ENCODE measurements around the gene PSENEN. TPM values are rescaled to one million over a fixed set of nuclear protein-coding genes. Genes with fewer than 3 reads are reported as not detected.
A peak's percentile ranks its signal among the peaks of the same experiment; 100 is the strongest.

Gene PSENEN
- total RNA-seq, 3 donors from 2014 or later = 56.7 to 92.1 (median 90.2) TPM

GRCh38 chr19:35775046-35775297 lies 29.5 kb downstream of the PSENEN start:
- ATAC-seq = peak; percentile 1
- intact Hi-C loops (cut with DNase I, micrococcal nuclease) = no loop called here
- no peak for TF ChIP-seq CTCF (IDR thresholded peaks at IDR 0.05)

GRCh38 chr19:35775298-35776101 lies 30.0 kb downstream of the PSENEN start, which contains the start of gene ARHGAP33:
Gene ARHGAP33 (plus strand): TSS chr19:35775564. CDS start chr19:35775659, 95 bp downstream.
- Histone ChIP-seq H3K4me3 (peak within 1 kb of the TSS; percentile 31), H3K36me3 (ENCODE audit: low read depth) (no peaks in the 10 kb centered on the region), H3K4me1 (ENCODE audit: low read depth) (no peaks in the 10 kb centered on the region), H3K9me3 (no peaks in the 10 kb centered on the region)
- DNase-seq (peak; percentile 99 to 100 (median 99)), ATAC-seq (peak; percentile 99)
- intact Hi-C loops (cut with DNase I, micrococcal nuclease) = no loop called here
- no peak for TF ChIP-seq CTCF (IDR thresholded peaks at IDR 0.05)

More at GRCh38 chr19:35775046-35775297, 29.5 kb downstream of the PSENEN start:
- H3K36me3 ChIP-seq (ENCODE audit: low read depth) = no peaks in the 10 kb centered on the region
- DNase-seq = peak in 1 of 3 donors; percentile 16
- no peaks in the 10 kb centered on the region for H3K9me3 ChIP-seq
- H3K4me1 ChIP-seq (ENCODE audit: low read depth) = no peaks in the 10 kb centered on the region
- no peak overlapping the region for H3K4me3 ChIP-seq

GRCh38 chr19:35776102-35776788 lies 30.8 kb downstream of the PSENEN start:
- ATAC-seq = no peak
- no peaks in the 10 kb centered on the region for H3K4me1 ChIP-seq (ENCODE audit: low read depth)
- DNase-seq = no peak
- no peak overlapping the region for H3K4me3 ChIP-seq
- no peak for TF ChIP-seq CTCF (IDR thresholded peaks at IDR 0.05)
- no peaks in the 10 kb centered on the region for H3K36me3 ChIP-seq (ENCODE audit: low read depth)
- intact Hi-C loops (cut with DNase I, micrococcal nuclease) = no loop called here
- H3K9me3 ChIP-seq = no peaks in the 10 kb centered on the region

- Histone ChIP-seq H3K9me3 (no peaks in the 10 kb centered on the region), H3K4me1 (ENCODE audit: low read depth) (no peaks in the 10 kb centered on the region), H3K4me3 (no peak overlapping the region), H3K36me3 (ENCODE audit: low read depth) (no peaks in the 10 kb centered on the region)
- no peak for ATAC-seq
- intact Hi-C loops (cut with DNase I, micrococcal nuclease) = no loop called here
- no peak for TF ChIP-seq CTCF (IDR thresholded peaks at IDR 0.05)
- DNase-seq = peak in 1 of 3 donors; percentile 23
These were observed 31.8 kb downstream of the PSENEN start for GRCh38 chr19:35777086-35777841.

- no peak for ATAC-seq
- intact Hi-C loops (cut with DNase I, micrococcal nuclease) = no loop called here
- Histone ChIP-seq H3K9me3 (no peaks in the 10 kb centered on the region), H3K4me1 (ENCODE audit: low read depth) (no peaks in the 10 kb centered on the region), H3K36me3 (ENCODE audit: low read depth) (no peaks in the 10 kb centered on the region), H3K4me3 (no peak overlapping the region)
- DNase-seq = no peak
- no peak for TF ChIP-seq CTCF (IDR thresholded peaks at IDR 0.05)
These were observed 32.5 kb downstream of the PSENEN start for GRCh38 chr19:35777961-35778360.
